Activated naive CD4-positive, alpha-beta T cell treated with anti-CD3 and anti-CD28 coated beads, Interleukin-2, amount 10 ng/mL, durations not matched to agents 7 days and 5 days (primary cell): ENCODE data around the gene EHBP1.

ENCODE experiments used
- CTCF ChIA-PET: fragments of 350-600 bp; sonication (Branson Sonifier 250); formaldehyde crosslinking; loops from one replicate; lab custom pipeline; 2021; ENCODE audit warnings: antibody characterized with exemption; lab: Charles Lee
- DNase-seq: peaks from one replicate; pipeline ENCODE4 v3.0.0-alpha.2; 2020
- H3K27ac Mint-ChIP-seq: one replicate; pipeline ENCODE4 v1.8.0; 2021; ENCODE audit warnings: mild to moderate bottlenecking, moderate library complexity, mixed read lengths
- H3K27me3 Mint-ChIP-seq: one replicate; pipeline ENCODE4 v1.8.0; 2021; ENCODE audit warnings: mild to moderate bottlenecking, mixed read lengths
- H3K36me3 Mint-ChIP-seq: one replicate; pipeline ENCODE4 v1.8.0; 2021; ENCODE audit warnings: mixed read lengths
- H3K4me1 Mint-ChIP-seq: one replicate; pipeline ENCODE4 v1.8.0; 2021; ENCODE audit warnings: mixed read lengths
- H3K4me3 Mint-ChIP-seq: one replicate; pipeline ENCODE4 v1.8.0; 2021; ENCODE audit warnings: mild to moderate bottlenecking, moderate library complexity, mixed read lengths
- H3K9me3 Mint-ChIP-seq: one replicate; pipeline ENCODE4 v1.8.0; 2021; ENCODE audit warnings: mixed read lengths

EHBP1 gene

GRCh38 chr2:62857139-62857931, 151.8 kb downstream of the EHBP1 start:
- Mint-ChIP-seq H3K27ac (no peak overlapping the region), H3K9me3 (no peaks in the 10 kb centered on the region), H3K27me3 (no peaks in the 10 kb centered on the region), H3K4me1 (no peaks in the 10 kb centered on the region), H3K36me3 (peaks cover 4% of the 10 kb centered on the region), H3K4me3 (no peak overlapping the region)
- CTCF ChIA-PET, result no interaction called here
- DNase-seq, result no peak

DNA sequence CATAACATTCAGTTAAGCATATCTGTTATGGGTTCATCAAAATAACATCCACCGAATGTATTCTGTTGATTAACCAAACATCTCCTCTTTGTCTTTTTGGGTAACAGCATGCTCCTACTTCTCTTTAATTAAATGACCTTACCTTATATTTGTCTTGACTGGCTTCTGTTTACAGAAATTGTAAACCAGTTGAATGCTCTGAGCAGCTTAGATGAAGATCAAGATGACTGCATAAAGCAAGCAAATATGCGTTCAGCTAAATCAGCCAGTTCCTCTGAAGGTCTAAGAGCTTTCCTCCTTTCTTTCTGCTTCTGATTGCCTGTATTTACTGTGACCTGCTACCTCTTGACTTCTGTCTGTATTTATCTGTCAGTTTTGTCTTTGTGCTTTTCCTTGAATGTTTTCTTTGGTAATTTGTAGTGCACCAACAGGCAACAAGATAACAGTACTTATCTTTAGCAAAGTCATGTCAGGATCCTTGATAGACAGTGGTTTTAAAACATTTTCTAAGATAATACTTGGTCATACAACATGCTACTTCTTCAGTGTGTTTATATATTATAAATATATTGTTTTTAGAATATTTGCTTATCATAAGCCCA, 152.8 kb downstream of the EHBP1 start:
- no peak for DNase-seq
- no peaks in the 10 kb centered on the region for H3K27me3 Mint-ChIP-seq
- H3K9me3 Mint-ChIP-seq, result no peaks in the 10 kb centered on the region
- no peaks in the 10 kb centered on the region for H3K4me1 Mint-ChIP-seq
- peaks cover 4% of the 10 kb centered on the region for H3K36me3 Mint-ChIP-seq
- CTCF ChIA-PET, result no interaction called here
- no peak overlapping the region for H3K27ac Mint-ChIP-seq
- no peak overlapping the region for H3K4me3 Mint-ChIP-seq

GRCh38 chr2:62868947-62869346, 163.4 kb downstream of the EHBP1 start:
- peaks cover 28% of the 10 kb centered on the region for H3K36me3 Mint-ChIP-seq
- H3K27ac Mint-ChIP-seq, result no peak overlapping the region
- H3K4me1 Mint-ChIP-seq, result peaks cover 2% of the 10 kb centered on the region
- H3K27me3 Mint-ChIP-seq, result no peaks in the 10 kb centered on the region
- no peak for DNase-seq
- H3K4me3 Mint-ChIP-seq, result no peak overlapping the region
- H3K9me3 Mint-ChIP-seq, result peaks cover 11% of the 10 kb centered on the region
- CTCF ChIA-PET, result no interaction called here

DNA sequence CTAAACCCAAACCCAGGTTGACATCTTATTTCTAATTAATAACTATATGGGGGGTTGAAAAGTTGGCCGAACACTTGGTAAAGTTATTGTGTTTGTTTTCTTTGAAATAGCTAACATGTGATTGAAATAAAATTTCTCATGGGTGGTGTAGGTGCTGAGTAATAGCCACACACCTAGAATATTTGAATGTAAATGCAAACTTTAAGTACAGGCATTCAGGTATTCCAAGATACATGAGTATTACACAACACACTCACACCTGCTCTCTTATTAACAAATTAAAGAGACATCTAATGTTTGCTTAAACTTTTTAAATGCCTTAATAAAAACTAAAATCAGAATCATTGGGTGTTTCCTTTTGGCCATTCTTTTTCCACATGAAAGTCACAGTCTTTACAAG, 165.5 kb downstream of the EHBP1 start:
- no peak for DNase-seq
- Mint-ChIP-seq H3K9me3 (peaks cover 19% of the 10 kb centered on the region), H3K27ac (no peak overlapping the region), H3K27me3 (no peaks in the 10 kb centered on the region), H3K4me3 (no peak overlapping the region), H3K4me1 (peaks cover 2% of the 10 kb centered on the region), H3K36me3 (peaks cover 35% of the 10 kb centered on the region)
- CTCF ChIA-PET, result no interaction called here

GRCh38 chr2:62871506-62871905, 166.0 kb downstream of the EHBP1 start:
- Mint-ChIP-seq H3K27me3 (no peaks in the 10 kb centered on the region), H3K4me1 (peaks cover 2% of the 10 kb centered on the region), H3K36me3 (peaks cover 35% of the 10 kb centered on the region), H3K4me3 (no peak overlapping the region), H3K9me3 (peaks cover 22% of the 10 kb centered on the region), H3K27ac (no peak overlapping the region)
- no peak for DNase-seq
- CTCF ChIA-PET, result no interaction called here

DNA sequence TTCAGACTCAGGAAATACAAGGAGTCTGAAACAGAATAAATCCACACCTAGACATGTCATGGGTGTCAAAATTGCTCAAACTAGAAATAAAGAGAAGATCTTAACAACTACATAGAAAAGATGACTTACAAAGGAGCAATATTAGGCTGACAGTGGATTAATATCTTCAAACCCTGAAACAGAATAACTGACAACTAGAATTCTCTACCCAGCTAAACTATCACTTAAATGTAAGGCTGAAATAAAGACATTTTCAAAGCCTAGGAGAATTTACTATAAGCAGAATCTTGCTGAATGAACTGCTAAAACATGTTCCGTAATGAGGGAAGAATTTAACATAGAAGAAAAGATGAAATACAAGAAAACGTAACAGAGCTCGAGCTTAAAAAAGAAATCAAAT, 168.1 kb downstream of the EHBP1 start:
- Mint-ChIP-seq H3K9me3 (peaks cover 24% of the 10 kb centered on the region), H3K27me3 (no peaks in the 10 kb centered on the region), H3K4me1 (peaks cover 2% of the 10 kb centered on the region), H3K36me3 (peaks cover 48% of the 10 kb centered on the region), H3K27ac (no peak overlapping the region), H3K4me3 (no peak overlapping the region)
- CTCF ChIA-PET, result no interaction called here
- DNase-seq, result no peak

GRCh38 chr2:62874881-62875383, 169.4 kb downstream of the EHBP1 start:
- CTCF ChIA-PET, result no interaction called here
- Mint-ChIP-seq H3K27ac (no peak overlapping the region), H3K27me3 (no peaks in the 10 kb centered on the region), H3K9me3 (peaks cover 24% of the 10 kb centered on the region), H3K4me3 (no peak overlapping the region), H3K36me3 (peaks cover 48% of the 10 kb centered on the region), H3K4me1 (peaks cover 2% of the 10 kb centered on the region)
- DNase-seq, result no peak

DNA sequence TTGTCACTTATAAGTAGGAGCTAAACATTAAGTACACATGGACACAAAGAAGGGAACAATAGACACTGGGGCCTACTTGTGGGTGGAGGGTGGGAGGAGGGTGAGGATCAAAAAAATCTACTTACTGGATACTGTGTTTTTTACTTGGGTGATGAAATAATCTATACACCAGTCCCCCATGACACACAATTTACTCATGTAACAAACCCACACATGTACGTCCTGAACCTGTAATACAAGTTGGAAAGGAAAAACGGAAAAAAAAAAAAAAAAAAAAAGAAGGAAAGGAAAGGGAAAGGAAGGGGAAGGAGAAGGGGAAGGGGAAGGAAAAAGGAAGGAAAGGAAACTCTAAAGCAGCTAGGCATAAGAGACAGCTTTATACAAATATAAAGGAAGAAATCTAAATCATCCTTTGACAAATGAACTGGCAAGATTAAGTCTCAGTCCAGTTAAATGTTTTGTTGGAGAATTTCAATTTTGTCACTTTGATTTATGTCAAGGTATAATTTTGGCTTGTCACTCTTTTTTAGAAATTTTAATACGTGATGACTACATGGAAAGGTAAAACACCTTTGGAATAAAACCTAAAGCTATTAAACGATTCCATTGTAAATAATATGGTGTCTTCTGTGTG, 175.8 kb downstream of the EHBP1 start:
- H3K36me3 Mint-ChIP-seq, result peaks cover 21% of the 10 kb centered on the region
- H3K27ac Mint-ChIP-seq, result no peak overlapping the region
- H3K27me3 Mint-ChIP-seq, result no peaks in the 10 kb centered on the region
- no peaks in the 10 kb centered on the region for H3K4me1 Mint-ChIP-seq
- CTCF ChIA-PET, result no interaction called here
- no peak for DNase-seq
- peaks cover 5% of the 10 kb centered on the region for H3K9me3 Mint-ChIP-seq
- no peak overlapping the region for H3K4me3 Mint-ChIP-seq

DNA sequence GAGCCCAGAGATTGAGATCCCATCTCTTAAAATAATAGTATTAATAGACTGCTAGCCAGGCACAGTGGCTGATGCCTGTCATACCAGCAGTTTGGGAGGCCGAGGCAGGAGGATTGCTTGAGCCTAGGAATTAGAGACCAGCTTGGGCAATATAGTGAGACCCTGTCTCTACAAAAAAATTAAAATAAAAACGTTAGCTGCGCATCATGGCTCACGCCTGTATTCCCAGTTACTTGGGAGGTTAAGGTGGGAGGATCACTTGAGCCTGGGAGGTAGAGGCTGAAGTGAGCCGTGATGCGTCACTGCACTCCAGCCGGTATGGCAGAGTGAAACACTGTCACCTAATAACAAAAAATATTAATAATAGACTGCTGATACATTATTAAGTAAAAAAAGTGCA, 178.1 kb downstream of the EHBP1 start:
- Mint-ChIP-seq H3K4me3 (no peak overlapping the region), H3K9me3 (peaks cover 3% of the 10 kb centered on the region), H3K27ac (no peak overlapping the region), H3K36me3 (no peaks in the 10 kb centered on the region), H3K4me1 (no peaks in the 10 kb centered on the region), H3K27me3 (no peaks in the 10 kb centered on the region)
- DNase-seq, result no peak
- CTCF ChIA-PET, result no interaction called here

- no peak for DNase-seq
- Mint-ChIP-seq H3K27ac (no peak overlapping the region), H3K4me1 (no peaks in the 10 kb centered on the region), H3K27me3 (no peaks in the 10 kb centered on the region), H3K9me3 (peaks cover 3% of the 10 kb centered on the region), H3K36me3 (no peaks in the 10 kb centered on the region), H3K4me3 (no peak overlapping the region)
- CTCF ChIA-PET, result no interaction called here
These were observed 178.6 kb downstream of the EHBP1 start for GRCh38 chr2:62884086-62884485.

GRCh38 chr2:62884514-62884913, 179.0 kb downstream of the EHBP1 start:
- no peaks in the 10 kb centered on the region for H3K27me3 Mint-ChIP-seq
- H3K36me3 Mint-ChIP-seq, result no peaks in the 10 kb centered on the region
- no peak for DNase-seq
- H3K9me3 Mint-ChIP-seq, result peaks cover 3% of the 10 kb centered on the region
- no peak overlapping the region for H3K4me3 Mint-ChIP-seq
- H3K4me1 Mint-ChIP-seq, result no peaks in the 10 kb centered on the region
- no peak overlapping the region for H3K27ac Mint-ChIP-seq
- CTCF ChIA-PET, result no interaction called here

DNA sequence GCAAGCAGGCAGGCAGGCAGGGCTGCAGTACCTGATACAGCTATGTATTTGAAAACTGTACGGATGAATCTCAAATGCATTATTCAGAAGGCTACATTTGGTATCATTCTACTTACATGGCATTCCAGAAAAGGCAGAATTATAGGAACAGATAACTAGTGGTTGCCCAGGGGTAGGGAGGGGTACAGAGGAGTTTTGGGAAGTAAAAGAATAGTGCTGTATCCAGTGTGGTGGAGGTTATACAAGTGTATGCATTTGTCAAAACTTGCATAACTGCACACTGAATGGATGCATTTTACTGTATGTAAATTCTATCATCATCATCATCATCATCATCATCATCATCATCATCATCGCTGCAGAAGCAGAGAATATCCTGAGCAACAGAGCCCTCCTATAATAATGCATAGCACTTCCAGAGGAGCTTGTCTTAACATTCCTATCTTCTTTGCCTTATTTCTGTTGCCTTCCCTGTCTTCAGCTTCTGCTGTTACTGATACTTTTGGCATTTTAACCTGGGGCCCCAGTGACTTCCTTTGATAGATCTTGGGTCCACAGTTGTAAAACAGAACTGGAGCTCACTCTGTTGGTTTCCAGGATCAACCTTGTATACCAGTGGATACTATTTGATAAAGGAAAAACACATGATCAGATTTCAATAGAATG, 189.6 kb downstream of the EHBP1 start:
- Mint-ChIP-seq H3K4me1 (no peaks in the 10 kb centered on the region), H3K27ac (no peak overlapping the region), H3K4me3 (no peak overlapping the region), H3K36me3 (no peaks in the 10 kb centered on the region), H3K9me3 (no peaks in the 10 kb centered on the region), H3K27me3 (no peaks in the 10 kb centered on the region)
- no peak for DNase-seq
- CTCF ChIA-PET, result interaction anchor here (0.6 kb wide), 1 partner anchor 1808 kb away, joined by 3 read pairs; no protein-coding TSS in a partner anchor

- H3K4me3 Mint-ChIP-seq, result no peak overlapping the region
- CTCF ChIA-PET, result no interaction called here
- no peak overlapping the region for H3K27ac Mint-ChIP-seq
- H3K9me3 Mint-ChIP-seq, result no peaks in the 10 kb centered on the region
- no peak for DNase-seq
- H3K4me1 Mint-ChIP-seq, result no peaks in the 10 kb centered on the region
- no peaks in the 10 kb centered on the region for H3K36me3 Mint-ChIP-seq
- H3K27me3 Mint-ChIP-seq, result no peaks in the 10 kb centered on the region
These were observed 190.1 kb downstream of the EHBP1 start for GRCh38 chr2:62895632-62896009.

DNA sequence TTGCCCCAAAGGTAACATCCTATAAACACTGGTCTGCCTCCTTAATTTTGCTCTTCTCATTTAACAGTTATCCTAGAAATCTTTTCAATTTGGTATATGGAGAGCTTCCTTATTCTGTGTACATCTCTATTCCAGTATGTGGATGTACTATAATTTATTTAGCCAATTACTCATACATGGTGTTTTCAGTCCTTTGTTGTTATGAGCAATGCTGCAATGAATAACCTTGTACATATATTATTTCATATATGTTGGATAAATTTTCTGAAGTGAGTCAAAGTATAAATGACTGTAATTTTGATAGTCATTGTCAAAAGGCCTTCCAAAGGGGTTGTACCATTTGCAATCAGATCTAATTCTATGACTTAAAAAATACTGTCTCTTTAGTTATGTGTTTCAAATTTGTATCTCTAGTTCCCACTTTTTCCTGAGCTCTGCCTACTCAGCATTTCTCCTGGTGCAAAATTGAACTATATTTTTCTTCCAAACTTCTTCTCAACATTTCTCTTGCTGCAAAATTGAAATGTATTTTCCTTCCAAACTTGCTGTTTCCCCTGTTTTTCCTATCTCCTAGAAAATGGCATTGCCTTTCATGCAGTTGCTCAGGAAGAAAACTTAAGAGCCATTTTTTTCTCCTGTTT, 191.8 kb downstream of the EHBP1 start:
- no peak overlapping the region for H3K4me3 Mint-ChIP-seq
- no peaks in the 10 kb centered on the region for H3K4me1 Mint-ChIP-seq
- no peak for DNase-seq
- H3K36me3 Mint-ChIP-seq, result no peaks in the 10 kb centered on the region
- CTCF ChIA-PET, result no interaction called here
- no peak overlapping the region for H3K27ac Mint-ChIP-seq
- no peaks in the 10 kb centered on the region for H3K9me3 Mint-ChIP-seq
- no peaks in the 10 kb centered on the region for H3K27me3 Mint-ChIP-seq
